Suppressor macrophage treated with lipopolysaccharide for 4 hours (primary cell): ENCODE results near the gene LTB4R.
A peak's percentile ranks its signal among the peaks of the same experiment; 100 is the strongest.
"Not testable (repeated sequence)": the region's sequence is repeated elsewhere in the genome, so short reads cannot be mapped to it uniquely, and the experiment has no call there.

Experiments used
- DNase-seq: peaks from one replicate; pipeline ENCODE4 v3.0.0-alpha.2; 2020

Gene LTB4R

DNA sequence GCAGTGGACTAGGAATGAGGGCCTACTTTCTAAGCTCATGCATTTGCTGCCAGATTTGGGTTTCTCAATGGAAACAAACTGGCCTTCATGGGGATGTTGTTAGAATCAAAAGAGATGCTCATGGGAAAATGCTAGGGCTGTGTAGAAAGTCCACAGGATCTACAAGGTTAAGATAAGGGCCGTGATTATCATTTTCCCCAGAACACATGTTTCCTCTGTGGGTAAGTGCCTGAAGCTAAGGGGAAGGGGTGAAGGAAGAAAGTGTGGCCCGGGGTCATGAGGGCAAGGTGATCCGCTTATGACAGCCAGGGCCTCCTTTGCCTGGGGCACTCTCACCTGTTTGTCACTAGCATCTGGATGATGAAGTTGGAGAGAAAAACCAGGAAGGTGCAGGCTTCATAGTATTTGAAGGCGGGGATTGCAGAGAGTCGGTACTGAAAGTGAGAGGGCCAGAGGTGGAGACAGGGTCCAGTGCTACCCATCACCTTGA lies 13.8 kb downstream of the LTB4R start:
- DNase-seq: no peak

DNA sequence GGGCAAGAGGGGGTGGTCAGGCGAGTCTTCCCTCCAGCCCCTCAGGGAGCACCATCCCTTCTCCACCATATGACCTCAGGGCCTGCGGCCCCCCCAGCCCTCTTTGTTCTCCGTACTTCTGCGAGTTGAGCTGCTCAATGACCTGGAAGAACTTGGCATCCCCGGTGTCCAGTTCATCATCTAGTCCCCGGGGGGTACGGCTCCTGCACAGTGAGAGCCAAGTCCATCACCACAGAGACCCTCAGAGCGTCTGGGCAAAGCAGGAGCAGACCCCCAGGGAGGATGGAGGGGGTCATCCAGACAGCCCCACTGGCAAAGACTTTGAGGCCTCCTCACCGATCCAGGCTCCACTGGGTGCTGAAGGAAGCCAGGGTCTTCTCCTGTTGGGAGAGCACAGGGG lies 14.7 kb downstream of the LTB4R start:
- no peak for DNase-seq

DNA sequence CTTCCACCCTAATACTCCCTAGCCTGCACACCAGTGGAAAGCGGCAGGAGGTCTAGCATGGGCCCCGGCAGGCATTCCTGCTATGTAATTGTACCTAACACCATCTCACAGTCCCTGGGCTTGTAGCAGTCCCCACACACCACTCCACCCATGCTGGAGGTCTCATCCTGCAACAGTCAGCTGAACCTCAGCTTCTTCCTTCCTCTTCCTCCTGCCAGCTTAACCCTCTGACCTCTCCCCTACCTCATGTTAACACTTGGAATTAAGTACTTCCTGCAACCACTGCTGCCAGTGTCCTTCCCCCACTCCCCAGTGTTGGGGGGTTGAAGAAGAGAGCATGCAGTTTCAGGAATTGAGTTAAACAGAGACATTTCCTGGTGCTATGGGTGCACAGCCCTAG lies 16.0 kb downstream of the LTB4R start:
- DNase-seq: no peak

DNA sequence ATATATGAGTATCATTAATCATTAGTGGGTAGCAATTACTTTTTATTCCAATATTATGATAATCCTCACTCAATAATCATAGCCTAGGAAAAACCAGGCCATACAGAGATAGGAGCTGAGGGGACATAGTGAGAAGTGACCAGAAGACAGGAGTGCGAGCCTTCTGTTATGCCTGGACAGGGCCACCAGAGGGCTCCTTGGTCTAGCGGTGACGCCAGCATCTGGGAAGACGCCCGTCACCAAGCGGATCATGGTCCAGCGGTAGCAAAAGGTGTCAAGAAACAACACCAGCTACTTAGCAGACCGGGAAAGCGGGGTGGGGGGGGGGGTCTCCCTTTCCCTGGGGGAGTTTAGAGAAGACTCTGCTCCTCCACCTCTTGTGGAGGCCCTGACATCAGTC lies 16.6 kb downstream of the LTB4R start:
- not testable (repeated sequence) for DNase-seq

DNA sequence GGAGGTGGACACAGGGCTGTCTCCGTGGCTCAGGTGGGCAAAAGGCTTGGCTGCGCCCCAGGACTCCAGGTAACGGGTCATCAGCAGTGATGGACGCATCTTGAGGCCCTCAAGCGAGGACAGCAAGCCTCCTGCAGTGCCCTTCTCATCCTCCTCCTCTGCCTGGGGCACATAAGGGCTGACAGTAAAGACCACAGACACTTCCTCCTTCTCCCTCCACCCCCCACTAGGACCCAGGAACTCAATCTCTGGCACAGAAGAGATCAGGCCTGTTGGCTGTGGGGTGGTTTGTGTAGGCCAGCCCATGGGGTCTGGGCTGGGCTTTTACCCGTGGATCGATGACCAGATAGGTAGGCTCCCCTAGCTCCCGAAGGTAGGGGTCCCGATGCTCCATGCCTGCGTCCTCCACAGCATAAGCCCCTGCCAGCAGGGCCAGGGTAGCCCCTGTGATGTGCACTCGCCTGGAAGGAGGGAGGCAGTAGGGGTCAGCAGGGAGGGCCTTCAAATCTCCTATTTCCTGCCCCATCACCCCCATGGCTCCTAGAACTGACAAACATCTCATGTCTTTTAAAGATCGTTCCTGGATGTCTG lies 17.9 kb downstream of the LTB4R start:
- DNase-seq: no peak

DNA sequence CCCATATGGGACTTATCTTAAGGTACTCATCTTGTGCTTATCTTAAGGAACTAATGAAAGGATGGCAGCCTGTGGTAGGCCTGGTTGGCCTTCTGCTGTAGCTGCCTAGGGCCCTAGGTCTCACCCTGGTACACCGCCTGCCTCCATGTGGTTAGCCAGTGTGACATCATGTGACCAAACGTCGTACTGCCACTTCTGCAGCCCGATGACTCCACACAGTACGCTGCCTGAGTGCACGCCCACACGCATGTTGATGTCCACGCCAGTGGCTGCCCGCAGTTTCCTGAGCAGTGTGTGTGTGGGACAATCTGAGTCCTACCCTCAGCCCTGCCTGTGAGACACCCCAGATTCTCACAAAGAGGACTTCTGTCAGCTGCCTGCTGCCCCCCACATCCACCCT lies 18.4 kb downstream of the LTB4R start:
- peak; percentile 92 for DNase-seq

DNA sequence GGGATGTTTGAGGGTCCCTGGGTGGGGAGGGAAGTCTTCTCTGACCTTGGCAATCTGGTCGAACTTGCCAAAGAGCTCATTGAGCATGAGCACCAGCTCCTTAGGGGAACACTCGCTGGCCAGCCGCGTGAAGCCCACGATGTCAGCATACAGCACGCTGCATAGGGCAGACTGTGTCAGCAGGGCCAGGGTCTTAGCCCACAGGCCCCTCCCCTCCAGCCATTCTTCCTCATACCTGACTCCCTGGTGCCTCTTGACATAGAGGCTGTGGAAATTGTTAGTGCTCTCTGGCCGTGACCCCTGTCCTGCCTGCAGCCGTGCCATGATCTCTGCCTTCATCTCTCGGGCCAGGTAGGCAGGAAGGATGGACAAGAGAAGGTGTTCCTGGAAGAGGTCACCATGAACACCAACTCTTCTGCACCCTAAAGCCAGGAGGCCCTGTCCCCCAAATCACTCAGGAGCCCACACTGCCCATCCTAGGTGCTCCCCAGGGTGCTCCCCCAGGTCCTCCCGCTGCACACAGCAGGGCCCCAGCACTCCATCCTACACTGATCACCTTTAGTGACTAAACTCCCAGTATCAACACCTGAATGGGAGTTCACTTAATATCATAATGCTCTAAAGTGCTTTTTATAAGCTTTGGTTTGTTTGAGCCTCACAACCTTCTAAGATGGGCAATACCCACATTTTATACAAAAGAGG lies 19.8 kb downstream of the LTB4R start:
- no peak for DNase-seq

DNA sequence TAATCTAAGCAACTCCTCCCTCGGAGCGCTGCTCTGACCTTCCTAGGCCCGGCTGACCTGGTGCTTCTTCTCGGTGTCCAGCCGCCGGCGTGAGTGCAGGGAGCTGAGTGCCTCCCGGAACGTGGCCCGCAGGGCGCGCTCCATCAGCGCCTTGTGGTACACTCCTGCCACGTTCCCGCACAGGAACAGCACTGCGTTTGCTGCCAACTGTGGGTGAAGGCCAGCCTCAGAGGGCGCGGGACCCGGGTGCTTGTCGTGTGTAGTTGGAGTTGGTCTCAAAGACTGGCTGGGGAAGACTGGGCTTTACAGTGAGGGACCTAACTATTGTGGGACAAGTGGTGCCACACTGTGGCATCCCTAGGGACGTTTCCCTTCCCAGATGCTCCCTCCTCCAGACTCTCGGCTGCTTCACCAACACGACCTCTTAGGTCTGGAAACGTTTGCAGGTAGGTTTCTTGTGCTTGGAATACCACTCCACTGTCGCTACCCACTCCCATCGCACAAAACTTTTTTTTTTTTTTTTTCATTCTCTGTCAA lies 20.5 kb downstream of the LTB4R start:
- no peak for DNase-seq

DNA sequence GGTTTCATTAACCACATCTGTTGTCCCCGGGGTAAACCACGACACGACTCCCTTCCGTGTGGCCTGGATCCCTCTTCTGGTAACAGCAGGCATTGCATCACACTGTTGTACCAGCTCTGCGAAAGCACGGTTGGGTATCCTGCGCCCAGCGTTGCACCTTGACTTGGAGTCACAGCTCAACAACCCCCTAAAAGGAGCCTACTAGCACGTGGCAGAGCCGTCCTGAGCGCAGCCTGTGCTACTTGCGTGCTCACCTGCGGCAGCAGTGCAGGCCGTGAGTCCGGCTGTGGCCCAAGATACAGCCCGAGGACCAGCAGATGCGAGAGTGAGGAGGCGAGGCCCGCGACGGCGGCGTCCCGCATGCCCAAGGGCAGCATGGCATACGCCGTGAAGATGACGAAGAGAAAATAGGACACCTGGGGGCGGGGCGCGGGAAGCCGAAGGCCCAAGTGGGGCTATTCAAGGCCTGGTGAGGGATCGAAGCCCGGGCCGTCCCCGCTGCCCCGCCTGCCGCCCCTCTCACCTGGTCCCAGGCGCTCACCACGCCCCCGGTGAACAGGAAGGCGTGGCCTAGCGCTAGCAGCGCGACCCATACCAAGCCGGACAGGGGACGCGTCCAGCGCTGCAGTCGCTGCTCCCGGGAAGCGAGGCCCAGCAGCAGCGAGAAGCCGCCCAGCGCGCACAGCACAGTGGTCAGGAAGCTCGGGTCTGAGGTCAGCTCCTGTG lies 21.1 kb downstream of the LTB4R start:
- peak; percentile 71 for DNase-seq

DNA sequence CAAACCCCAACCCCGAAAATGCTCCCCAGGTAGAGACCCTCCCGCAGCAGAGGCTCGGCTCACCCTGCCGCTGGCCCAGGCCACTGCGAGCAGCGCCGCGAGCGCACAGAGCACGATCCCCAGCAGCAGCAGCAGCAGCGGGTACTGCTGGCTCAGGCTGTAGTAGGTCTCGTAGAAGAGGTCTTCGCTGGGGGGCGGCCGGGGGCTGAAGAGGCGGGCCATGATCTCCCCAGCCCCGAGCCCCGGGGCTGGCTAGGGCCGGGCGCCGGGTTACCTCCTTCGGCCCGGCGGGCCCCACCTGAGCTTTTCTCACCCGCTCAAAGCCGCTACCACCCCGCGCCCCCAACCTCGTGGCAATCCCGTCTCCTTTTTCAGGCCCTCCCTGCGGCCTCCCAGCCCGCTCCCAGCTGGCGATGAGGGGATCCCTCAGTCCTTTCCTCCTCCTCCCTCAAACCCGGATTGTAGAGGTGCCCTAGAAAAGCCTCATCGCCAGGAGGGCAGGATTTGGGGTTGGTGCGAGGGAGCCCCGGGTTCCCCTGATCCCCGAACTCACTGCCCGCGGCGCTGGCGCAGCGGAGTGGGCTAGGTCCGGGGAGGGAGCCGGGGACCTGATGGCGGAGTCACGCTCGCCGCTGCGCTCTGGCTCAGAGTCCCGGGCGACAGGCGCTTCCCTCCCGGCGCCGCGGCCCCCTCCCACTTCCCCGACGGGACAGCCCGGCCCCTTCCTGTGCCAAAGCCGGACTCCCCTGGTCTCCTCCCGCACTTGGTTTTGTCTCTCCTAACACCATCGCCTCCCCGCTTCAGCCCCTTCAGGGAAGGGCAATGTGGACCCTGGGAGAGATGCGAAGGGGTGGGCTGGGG lies 23.4 kb downstream of the LTB4R start, which contains the start of gene ADCY4:
Gene ADCY4 (minus strand): TSS at position 641 of the 861 bp plus-strand sequence. CDS start 419 bp downstream, at position 222.
- DNase-seq: no peak

DNA sequence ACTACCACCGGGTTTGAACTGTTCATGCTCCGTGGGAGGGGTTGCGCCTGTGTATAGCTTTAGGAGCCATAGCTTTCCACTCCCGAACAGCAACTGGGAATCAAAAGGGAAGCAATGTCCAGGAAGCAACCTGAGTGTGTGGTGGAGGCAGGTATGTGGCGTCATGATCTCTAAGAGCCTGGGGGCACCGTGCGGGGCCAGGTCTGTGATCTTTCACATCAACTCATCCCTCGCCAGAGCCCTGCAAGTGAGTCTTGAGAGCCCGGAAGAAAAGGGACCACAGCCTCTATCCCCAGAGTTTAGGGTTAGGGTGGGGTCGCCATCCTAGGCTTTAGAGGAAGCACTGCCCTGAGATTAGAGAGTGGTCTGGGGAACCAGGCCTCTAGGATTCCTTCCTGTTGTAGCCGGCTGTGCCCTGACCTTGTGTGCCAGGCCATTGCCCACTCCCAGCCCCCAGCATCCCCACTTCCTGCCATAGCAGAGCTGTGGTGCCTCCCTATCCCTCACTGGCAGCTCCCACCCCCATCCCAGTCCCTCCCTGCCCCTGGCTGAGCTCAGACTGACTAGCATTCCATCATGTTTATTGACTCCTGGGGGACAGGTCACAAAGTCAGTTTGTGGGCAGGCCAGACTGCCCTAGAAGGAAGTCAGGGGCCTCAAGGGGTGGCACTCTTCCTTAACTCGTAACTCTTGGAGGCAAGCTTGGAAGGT lies 24.3 kb downstream of the LTB4R start:
- DNase-seq: no peak

DNA sequence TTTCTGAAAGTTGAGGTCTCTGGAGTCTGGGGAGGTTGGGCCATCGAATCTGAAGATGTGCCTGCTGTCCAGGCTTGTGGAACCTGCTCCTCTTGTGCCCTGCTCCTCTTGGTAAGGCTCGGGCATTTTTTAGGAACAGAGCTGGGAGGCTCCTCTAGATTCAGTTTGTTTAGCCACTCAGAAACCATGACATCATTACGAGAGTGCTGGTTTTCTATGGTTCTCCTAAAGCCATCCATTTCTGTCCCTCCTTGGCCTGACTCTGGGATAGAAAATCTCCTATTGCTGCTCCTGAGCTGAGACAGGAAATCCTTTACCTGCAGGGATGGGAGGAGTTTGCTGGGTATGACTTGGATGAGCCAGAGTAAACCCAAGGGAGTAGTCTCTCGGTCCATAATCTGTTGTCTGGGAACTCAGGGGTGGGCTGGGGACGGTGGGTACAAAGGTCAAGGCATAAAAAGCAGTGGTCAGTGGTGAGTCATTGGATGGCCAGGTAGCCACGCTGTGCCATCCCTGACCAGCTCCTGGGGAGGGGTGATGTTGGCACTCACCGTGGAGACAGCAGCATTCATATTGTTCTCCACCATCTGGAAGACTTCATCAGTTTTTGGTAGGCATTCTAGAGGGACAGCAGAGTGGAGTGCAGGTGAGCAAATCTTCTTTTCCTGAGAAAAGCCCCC lies 26.0 kb downstream of the LTB4R start:
- DNase-seq: no peak

DNA sequence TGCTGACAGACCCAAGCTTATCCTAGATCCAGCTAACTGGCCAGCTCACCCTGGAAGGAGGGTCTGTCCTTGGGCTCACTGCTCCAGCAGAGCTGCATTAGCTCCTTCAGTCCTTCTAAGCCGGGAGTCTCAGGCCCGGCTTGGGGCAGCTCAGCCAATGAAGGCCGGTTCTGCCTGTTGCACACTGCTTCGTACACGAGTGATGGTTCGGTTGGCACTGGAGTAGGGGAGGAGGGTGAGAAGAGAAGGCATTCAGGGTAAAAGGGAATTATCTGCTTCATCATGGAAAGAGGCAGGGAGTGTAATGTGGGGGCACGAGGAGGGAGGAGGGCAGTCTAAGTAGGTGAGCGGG lies 26.5 kb downstream of the LTB4R start:
- DNase-seq: no peak

DNA sequence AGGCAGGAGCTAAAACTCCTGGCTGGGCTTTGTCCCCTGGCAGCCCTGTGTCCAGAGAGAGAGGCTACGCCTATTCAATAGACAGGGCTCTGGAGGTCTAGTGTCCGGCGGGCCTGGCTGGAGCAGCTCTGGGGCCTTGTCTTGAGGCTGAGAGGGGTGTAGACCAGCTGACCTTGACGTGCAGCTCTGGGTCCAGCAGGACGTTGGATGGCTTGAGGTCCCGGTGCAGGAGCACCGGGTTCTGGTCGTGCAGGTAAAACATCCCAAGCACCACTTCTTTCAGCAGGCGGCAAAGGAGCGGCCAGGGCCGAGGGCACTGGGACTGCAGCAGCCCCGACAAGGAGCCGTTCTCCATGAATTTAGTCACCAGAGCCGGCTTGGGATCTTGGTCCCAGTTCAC lies 27.5 kb downstream of the LTB4R start:
- no peak for DNase-seq

DNA sequence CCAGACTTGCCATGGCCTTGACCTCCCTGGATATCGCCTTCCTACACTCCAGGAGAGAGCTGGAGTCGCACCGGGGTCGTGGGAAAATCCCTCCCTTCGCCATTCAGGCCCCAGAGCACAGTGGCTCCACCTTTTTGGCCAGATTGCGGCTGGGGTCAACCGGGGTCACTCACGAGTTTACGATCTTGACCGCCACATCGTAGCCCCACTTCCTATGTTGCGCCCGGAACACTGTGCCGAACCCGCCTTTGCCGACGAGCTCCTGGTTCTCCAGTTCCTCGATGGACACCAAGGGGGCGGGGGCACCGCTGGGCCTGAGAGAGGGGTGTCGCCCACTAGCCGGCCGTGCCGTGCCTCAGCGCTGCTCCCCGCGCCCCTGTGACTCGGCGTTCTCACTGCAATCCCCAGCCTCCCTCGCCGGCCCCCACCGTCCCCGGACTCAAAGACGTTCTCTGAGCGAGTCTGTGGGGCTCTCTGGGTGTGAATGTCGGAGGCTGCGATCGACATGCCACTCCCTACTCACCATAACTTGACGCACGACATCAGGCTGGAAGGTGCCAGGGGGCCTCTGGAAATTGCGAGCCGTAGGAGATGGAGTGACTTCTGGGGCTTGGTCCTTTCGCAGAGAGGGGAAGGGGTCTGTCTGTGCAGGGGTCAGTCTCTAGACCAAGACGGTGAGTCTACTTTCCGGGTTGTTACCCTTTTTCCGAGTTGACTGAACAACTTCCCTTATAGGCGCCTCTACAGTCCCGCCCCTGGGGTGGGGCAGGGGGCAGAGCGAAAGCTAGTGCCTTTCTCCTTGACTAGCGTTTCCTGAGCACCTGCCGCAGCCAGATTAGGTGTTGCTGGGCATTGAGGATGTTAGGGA lies 28.2 kb downstream of the LTB4R start, which contains the start of gene RIPK3:
Gene RIPK3 (minus strand): TSS at position 708 of the 868 bp plus-strand sequence. CDS start 165 bp downstream, at position 543.
- DNase-seq: peak; percentile 77

DNA sequence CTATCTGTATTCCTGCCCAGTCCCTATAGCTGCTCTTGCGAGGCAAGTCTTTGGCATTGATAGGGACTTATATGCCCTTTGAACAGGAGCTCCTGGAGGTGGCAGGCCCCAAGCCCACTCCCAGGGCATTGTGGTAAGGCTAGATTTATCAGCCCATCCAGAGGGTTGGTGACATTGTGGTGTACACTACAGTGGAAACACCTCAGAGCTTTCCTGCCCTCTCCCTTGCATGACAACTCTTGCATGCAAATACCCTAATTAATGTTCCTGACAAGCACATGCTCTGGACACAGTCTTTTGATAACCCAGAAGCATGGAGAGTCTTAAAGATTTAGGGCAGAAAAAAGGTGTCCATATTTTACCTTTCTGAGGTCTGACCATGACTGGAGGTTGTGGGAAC lies 29.3 kb downstream of the LTB4R start:
- DNase-seq: no peak

DNA sequence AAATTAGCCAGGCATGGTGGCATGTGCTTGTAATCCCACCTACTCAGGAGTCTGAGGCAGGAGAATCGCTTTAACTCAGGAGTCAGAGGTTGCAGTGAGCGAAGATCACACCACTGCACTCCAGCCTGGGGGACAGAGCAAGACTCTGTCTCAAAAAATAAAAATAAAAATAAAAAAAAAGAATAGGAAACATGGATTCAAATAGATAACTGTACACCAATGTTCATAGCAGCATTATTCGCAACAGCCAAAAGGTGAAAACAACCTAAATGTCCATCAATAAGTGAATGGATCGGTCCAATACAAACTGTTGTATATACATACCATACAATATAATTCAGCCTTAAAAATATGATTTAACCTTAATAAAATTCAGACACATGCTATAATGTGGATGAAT lies 31.6 kb downstream of the LTB4R start:
- DNase-seq: no peak

DNA sequence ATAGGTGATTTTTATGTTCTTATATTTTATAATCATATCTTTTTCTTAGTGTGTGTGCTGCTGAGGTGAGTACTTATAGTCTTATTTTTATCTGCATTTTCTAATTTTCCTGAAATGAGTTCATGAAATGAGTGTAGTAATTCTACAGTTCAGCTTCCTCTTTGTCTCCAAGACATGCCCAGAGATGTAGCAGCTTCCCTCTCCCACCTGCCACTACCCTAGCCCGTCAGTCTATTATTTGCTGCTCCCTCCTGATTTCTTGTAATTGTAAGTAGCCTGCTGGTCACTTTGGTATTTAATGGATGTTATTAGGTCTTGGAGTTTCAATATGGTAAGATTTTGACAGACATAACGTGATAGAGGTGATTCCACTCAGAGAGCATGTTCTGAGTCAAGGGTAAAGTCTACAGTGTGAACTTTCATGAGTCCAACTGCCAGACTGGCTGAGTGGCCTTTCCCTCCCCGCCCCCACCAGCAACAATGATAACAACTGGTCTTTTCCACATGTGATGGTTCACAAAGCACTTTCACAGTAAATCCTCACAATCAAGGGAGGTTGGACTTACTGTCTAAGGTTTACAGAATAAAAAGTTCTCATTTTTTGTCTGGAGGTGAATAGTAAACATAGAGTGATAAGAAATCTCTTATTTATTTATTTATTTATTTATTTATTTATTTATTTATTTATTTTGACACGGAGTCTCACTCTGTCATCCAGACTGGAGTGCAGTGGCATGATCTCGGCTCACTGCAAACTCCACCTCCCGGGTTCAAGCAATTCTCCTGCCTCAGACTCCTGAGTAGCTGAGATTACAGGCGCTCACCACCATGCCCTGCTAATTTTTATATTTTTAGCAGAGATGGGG lies 32.7 kb downstream of the LTB4R start:
- DNase-seq: no peak

DNA sequence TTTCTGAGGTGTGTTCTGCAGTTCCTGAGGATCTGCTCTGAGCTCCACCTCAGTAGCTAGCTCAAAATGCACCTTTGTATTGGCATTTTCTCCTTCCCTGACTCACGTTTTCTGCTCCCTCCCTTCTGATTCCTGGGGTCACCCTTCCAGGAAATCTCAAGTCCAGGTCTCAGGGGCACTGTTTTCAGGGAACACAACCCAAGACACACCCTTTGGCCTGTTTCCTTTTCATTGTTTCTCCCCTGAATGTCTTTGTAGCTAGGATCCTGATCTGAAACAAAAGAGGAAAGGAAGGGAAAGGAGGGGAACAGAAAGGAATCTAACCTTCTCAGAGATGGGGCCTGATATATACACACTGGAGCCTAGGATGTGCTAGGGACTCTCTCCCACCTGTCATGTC lies 35.8 kb downstream of the LTB4R start:
- DNase-seq: no peak
